SK-N-SH (cell line): ENCODE results near the gene KLHDC10. TPM values are rescaled to one million over a fixed set of nuclear protein-coding genes. Genes with fewer than 3 reads are reported as not detected.

Source experiments
- CTCF ChIA-PET: fragments of 300-600, 350-600 bp; formaldehyde crosslinking; extraction: SDS; loops from one replicate; lab custom pipeline; 2021; lab: Yijun Ruan, JAX
- POLR2A ChIA-PET: fragments of 350-600 bp; sonication (Branson Sonifier 250); formaldehyde crosslinking; extraction: SDS; loops from one replicate; lab custom pipeline; 2020; ENCODE audit warnings: antibody characterized with exemption, inconsistent platforms; lab: Yijun Ruan, JAX
- DNase-seq: peaks from one replicate; pipeline ENCODE4 v3.0.0; 2012
- H2AFZ ChIP-seq: fragments of 200-600 bp; sonication (generic); 2 replicates; pipeline ENCODE4 v1.8.1; 2016; ENCODE audit warnings: antibody characterized with exemption, mild to moderate bottlenecking, low read depth
- H3F3A ChIP-seq: fragments of 200-600 bp; sonication (generic); replicated peaks from 2 replicates; pipeline ENCODE3; 2016; ENCODE audit warnings: antibody characterized with exemption, mild to moderate bottlenecking; ENCODE audit not compliant: insufficient read depth
- H3K27ac ChIP-seq, 2 experiments: fragments of 200-500 bp in 1 of 2; fragments of 200-600 bp in 1 of 2; sonication (Bioruptor generic) in 1 of 2; sonication (generic), shearing (Covaris generic) in 1 of 2; 2 replicates each; pipeline versions ENCODE4 v1.5.1 to v1.6.1; 2014 to 2016; ENCODE audit warnings: low read depth in 2 of 2, inconsistent platforms in 1 of 2, low read length in 1 of 2, mild to moderate bottlenecking in 1 of 2, mixed read lengths in 1 of 2
- H3K27me3 ChIP-seq: fragments of 200-600 bp; sonication (generic), shearing (Covaris generic); 2 replicates; pipeline ENCODE4 v1.6.1; 2016; ENCODE audit warnings: mixed run types; ENCODE audit not compliant: insufficient read depth
- H3K36me3 ChIP-seq, 2 experiments: fragments of 200-500 bp in 1 of 2; fragments of 200-600 bp in 1 of 2; sonication (Bioruptor generic) in 1 of 2; sonication (generic) in 1 of 2; replicated peaks in 1 of 2; 2 replicates each; pipeline versions ENCODE3 to v1.5.1; 2014 to 2016; ENCODE audit warnings: low read length in 1 of 2, mild to moderate bottlenecking in 1 of 2; ENCODE audit not compliant: insufficient read depth in 2 of 2, control insufficient read depth in 1 of 2
- H3K4me1 ChIP-seq, 2 experiments: fragments of 200-500 bp in 1 of 2; fragments of 200-600 bp in 1 of 2; sonication (Bioruptor generic) in 1 of 2; sonication (generic), shearing (Covaris generic) in 1 of 2; 2 replicates each; pipeline versions ENCODE4 v1.5.1 to v1.6.1; 2014 to 2016; ENCODE audit warnings: low read depth in 1 of 2, low read length in 1 of 2, mixed run types in 1 of 2; ENCODE audit not compliant: insufficient read depth in 2 of 2, control insufficient read depth in 1 of 2
- H3K4me2 ChIP-seq: fragments of 200-600 bp; sonication (generic), shearing (Covaris generic); 2 replicates; pipeline ENCODE4 v1.6.1; 2017; ENCODE audit warnings: mixed run types
- H3K4me3 ChIP-seq, 2 experiments: fragments of 200-500 bp in 1 of 2; fragments of 200-600 bp in 1 of 2; sonication (Bioruptor generic) in 1 of 2; sonication (generic), shearing (Covaris generic) in 1 of 2; 2 replicates each; pipeline versions ENCODE4 v1.5.1 to v1.8.1; 2014 to 2016; ENCODE audit warnings: low read depth in 2 of 2, inconsistent platforms in 1 of 2, low read length in 1 of 2, mild to moderate bottlenecking in 1 of 2, mixed read lengths in 1 of 2, moderate library complexity in 1 of 2
- H3K79me2 ChIP-seq: fragments of 200-600 bp; sonication (generic); 2 replicates; pipeline ENCODE4 v1.8.1; 2017; ENCODE audit warnings: mild to moderate bottlenecking; ENCODE audit not compliant: insufficient read depth
- H3K9ac ChIP-seq: fragments of 200-600 bp; sonication (generic); 2 replicates; pipeline ENCODE4 v1.6.1; 2017; ENCODE audit warnings: mixed run types
- H3K9me2 ChIP-seq: fragments of 200-600 bp; sonication (generic); 2 replicates; pipeline ENCODE4 v1.6.1; 2017; ENCODE audit warnings: mixed run types
- H3K9me3 ChIP-seq: fragments of 200-600 bp; sonication (generic); 2 replicates; pipeline ENCODE4 v1.6.1; 2017; ENCODE audit warnings: mixed run types, mild to moderate bottlenecking, moderate library complexity
- H4K20me1 ChIP-seq: fragments of 200-600 bp; sonication (generic); 2 replicates; pipeline ENCODE4 v1.6.1; 2017; ENCODE audit warnings: mild to moderate bottlenecking, mixed run types; ENCODE audit not compliant: insufficient read depth
- FOSL2 ChIP-seq: IDR thresholded peaks from 2 replicates; pipeline ENCODE4 v1.4.0; 2012; ENCODE audit warnings: low read depth, mild to moderate bottlenecking, moderate library complexity, borderline replicate concordance
- MAX ChIP-seq: IDR thresholded peaks from 2 replicates; pipeline ENCODE4 v1.4.0; 2012; ENCODE audit warnings: low read depth
- MXI1 ChIP-seq: IDR thresholded peaks from 2 replicates; pipeline ENCODE4 v1.6.1; 2012; ENCODE audit warnings: mild to moderate bottlenecking, low read depth, low read length, improper control_type of control experiment
- NRF1 ChIP-seq: IDR thresholded peaks from 2 replicates; pipeline ENCODE4 v1.6.1; 2012; ENCODE audit warnings: low read depth, mild to moderate bottlenecking, low read length
- RFX5 ChIP-seq: IDR thresholded peaks from 2 replicates; pipeline ENCODE4 v1.6.1; 2012; ENCODE audit warnings: mild to moderate bottlenecking, improper control_type of control experiment, low read length
- SMC3 ChIP-seq: IDR thresholded peaks from 2 replicates; pipeline ENCODE4 v1.6.1; 2012; ENCODE audit warnings: low read depth, low read length, improper control_type of control experiment
- YY1 ChIP-seq: IDR thresholded peaks from 2 replicates; pipeline ENCODE4 v1.4.0; 2012; ENCODE audit warnings: low read depth, mild to moderate bottlenecking
- WGBS: methylation state at CpG from one replicate; pipeline ENCODE4 v1.1.6; 2017; ENCODE audit warnings: low lambda C conversion rate; 5-methylcytosine and 5-hydroxymethylcytosine counted together
- polyA plus RNA-seq, 3 experiments: library from polyadenylated mRNA; depleted of rRNA; stranded (reverse); fragments of >200 nt; gene quantifications; 2 replicates each; pipeline ENCODE4 v1.2.3, GENCODE V29; 2012
- TF ChIP-seq, protein P1 (sequence below): fragments of 150-350 bp; IDR thresholded peaks from 2 replicates; pipeline ENCODE4 v1.6.1; 2017; ENCODE audit warnings: antibody characterized with exemption, low read length, low read depth, borderline replicate concordance
- TF ChIP-seq, protein P2 (sequence below): fragments of 150-350 bp; IDR thresholded peaks from 2 replicates; pipeline ENCODE4 v1.6.1; 2016; ENCODE audit warnings: mild to moderate bottlenecking, low read depth, low read length

Gene KLHDC10
- polyA plus RNA-seq, 1 of the 3 experiments (the other 2 are of a cell fraction) = 15.9 TPM

DNA sequence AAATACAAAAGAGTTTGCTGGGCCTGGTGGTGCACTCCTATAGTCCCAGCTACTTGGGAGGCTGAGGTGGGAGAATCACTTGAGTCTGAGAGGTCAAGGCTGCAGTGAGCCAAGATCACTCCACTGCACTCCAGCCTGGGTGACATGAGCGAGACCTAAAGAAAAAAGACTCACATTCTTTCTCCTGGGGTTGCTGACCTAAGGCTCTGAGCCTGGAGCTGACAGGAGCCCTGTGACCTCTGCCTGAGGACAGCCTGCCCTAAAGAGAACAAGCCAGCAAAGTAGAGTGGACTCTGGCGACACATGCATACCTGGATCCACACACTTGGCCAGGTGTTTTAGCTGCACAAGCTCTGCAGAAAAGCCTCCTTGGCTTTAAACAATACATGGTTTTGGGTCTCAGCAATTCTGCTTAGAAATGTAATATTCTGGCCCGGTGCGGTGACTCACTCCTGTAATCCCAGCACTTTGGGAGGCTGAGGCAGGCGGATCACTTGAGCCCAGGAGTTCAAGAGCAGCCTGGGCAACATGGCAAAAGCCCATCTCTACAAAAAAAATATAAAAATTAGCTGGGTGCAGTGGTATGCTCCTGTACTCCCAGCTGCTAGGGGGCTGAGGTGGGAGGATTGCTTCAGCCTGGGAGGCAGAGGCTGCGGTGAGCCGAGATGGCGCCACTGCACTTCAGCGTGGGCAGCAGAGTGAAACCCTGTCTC, 76.5 kb downstream of the KLHDC10 start:
- TF ChIP-seq FOSL2 = no peak
- TF ChIP-seq, protein P1, sequence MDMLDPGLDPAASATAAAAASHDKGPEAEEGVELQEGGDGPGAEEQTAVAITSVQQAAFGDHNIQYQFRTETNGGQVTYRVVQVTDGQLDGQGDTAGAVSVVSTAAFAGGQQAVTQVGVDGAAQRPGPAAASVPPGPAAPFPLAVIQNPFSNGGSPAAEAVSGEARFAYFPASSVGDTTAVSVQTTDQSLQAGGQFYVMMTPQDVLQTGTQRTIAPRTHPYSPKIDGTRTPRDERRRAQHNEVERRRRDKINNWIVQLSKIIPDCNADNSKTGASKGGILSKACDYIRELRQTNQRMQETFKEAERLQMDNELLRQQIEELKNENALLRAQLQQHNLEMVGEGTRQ = no peak
- no peak for TF ChIP-seq MAX
- no peak for TF ChIP-seq RFX5
- TF ChIP-seq NRF1 = no peak
- TF ChIP-seq, all 33 proteins: peak for 0
- 95% methylated on average over 9 of the region's 9 CpGs for WGBS
- Histone ChIP-seq H3K79me2 (no peaks in the 10 kb centered on the region), H3K27me3 (no peaks in the 10 kb centered on the region), H4K20me1 (no peaks in the 10 kb centered on the region), H3K27ac (no peak overlapping the region), H3K4me3 (no peak overlapping the region), H3K36me3 (no peaks in the 10 kb centered on the region), H3F3A (peaks cover 10% of the 10 kb centered on the region), H3K9me3 (no peaks in the 10 kb centered on the region), H2AFZ (no peak overlapping the region), H3K4me1 (peaks cover 4 to 5% of the 10 kb centered on the region in 2 experiments; a peak in 2 of 4 replicates), H3K9ac (no peak overlapping the region), H3K9me2 (no peaks in the 10 kb centered on the region), H3K4me2 (no peak overlapping the region)
- DNase-seq = no peak
- POLR2A ChIA-PET = interaction anchor here (1.3 kb wide), 1 partner anchor 58 kb away, joined by 3 read pairs; the partner anchor contains the start of gene TMEM209
- CTCF ChIA-PET = interaction anchor here (1.3 to 1.7 kb wide), 2 partner anchors 38 to 611 kb away, joined by 3 to 5 read pairs; no protein-coding TSS in a partner anchor

DNA sequence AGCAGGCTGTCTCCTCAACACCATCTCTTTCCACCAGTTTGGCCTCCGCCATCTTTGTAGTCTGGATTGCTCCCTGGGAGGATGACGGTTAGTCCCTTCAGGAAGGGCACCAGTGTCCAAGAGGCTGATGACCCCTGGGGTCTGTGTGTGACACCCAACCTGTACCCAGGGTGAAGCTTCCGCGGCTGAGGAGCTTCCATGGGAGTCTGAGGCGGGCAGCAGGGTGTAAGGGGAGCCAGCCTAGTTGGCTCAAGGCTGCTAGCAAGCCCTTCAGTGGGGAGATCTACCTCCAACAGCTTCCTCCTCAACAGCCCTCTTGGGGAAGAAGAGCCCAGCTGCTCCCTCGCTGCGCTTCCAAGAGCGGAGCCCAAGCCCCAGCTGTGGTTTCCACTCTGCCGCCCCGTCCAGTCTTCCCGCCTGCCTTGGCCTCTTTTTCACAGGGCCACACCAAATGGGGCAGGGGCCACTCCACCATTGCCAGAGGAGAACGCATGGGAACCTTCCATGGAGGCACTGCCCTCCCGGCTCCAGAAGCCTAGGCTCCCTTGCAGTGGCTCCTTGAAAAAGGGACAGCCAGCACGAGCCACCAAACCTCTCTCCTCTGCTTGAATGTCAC, 77.5 kb downstream of the KLHDC10 start:
- Histone ChIP-seq H3K4me3 (no peak overlapping the region), H3K9ac (no peak overlapping the region), H2AFZ (no peak overlapping the region), H3K4me1 (peaks cover 4 to 5% of the 10 kb centered on the region in 2 experiments; a peak in 2 of 4 replicates), H3K79me2 (no peaks in the 10 kb centered on the region), H4K20me1 (no peaks in the 10 kb centered on the region), H3K36me3 (no peaks in the 10 kb centered on the region), H3F3A (peaks cover 14% of the 10 kb centered on the region), H3K4me2 (no peak overlapping the region), H3K9me2 (no peaks in the 10 kb centered on the region), H3K27me3 (no peaks in the 10 kb centered on the region), H3K27ac (no peak overlapping the region), H3K9me3 (no peaks in the 10 kb centered on the region)
- ChIA-PET POLR2A (interaction anchor here (1.3 kb wide), 1 partner anchor 57 kb away, joined by 3 read pairs; the partner anchor contains the start of gene TMEM209), CTCF (interaction anchor here (1.3 to 1.7 kb wide), 2 partner anchors 37 to 610 kb away, joined by 3 to 5 read pairs; no protein-coding TSS in a partner anchor)
- TF ChIP-seq, protein P2, sequence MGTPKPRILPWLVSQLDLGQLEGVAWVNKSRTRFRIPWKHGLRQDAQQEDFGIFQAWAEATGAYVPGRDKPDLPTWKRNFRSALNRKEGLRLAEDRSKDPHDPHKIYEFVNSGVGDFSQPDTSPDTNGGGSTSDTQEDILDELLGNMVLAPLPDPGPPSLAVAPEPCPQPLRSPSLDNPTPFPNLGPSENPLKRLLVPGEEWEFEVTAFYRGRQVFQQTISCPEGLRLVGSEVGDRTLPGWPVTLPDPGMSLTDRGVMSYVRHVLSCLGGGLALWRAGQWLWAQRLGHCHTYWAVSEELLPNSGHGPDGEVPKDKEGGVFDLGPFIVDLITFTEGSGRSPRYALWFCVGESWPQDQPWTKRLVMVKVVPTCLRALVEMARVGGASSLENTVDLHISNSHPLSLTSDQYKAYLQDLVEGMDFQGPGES = no peak
- no peak for TF ChIP-seq MXI1
- no peak for TF ChIP-seq YY1
- TF ChIP-seq SMC3 = no peak
- WGBS = 94% methylated on average over 13 of the region's 14 CpGs
- no peak for DNase-seq
